Astrocyte (in vitro differentiated cells and primary cell): ENCODE results near the gene GRAP2.

Source experiments
- EZH2 ChIP-seq: IDR thresholded peaks from 2 replicates; pipeline ENCODE4 v1.6.1; 2012; ENCODE audit warnings: mild to moderate bottlenecking, low read length, inconsistent platforms; ENCODE audit not compliant: insufficient read depth
- TF ChIP-seq, protein P1 (sequence below): IDR thresholded peaks from 2 replicates; pipeline ENCODE4 v1.5.1; 2011; ENCODE audit warnings: low read depth, mild to moderate bottlenecking, inconsistent platforms, low read length, moderate library complexity; ENCODE audit not compliant: insufficient read depth

DNA sequence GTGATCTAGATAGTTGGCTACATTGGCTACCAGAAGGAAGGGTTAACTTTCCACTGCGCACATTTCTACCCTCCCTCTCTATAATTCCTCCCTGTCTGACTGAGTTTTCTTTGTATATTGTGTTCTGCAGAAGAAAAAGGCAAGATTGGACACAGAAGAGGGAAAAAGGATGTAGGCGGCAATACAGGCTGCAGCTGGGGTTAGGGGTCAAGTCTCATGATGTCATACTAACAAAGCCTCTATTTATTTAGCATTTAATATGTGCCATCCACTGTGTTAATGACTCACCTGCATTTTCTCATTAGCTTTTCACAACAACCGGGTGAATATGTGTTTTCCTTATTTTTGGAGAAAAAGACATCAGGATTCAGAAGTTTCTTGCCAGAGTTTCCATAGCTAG, 95.8 kb downstream of the GRAP2 start:
- TF ChIP-seq, protein P1, sequence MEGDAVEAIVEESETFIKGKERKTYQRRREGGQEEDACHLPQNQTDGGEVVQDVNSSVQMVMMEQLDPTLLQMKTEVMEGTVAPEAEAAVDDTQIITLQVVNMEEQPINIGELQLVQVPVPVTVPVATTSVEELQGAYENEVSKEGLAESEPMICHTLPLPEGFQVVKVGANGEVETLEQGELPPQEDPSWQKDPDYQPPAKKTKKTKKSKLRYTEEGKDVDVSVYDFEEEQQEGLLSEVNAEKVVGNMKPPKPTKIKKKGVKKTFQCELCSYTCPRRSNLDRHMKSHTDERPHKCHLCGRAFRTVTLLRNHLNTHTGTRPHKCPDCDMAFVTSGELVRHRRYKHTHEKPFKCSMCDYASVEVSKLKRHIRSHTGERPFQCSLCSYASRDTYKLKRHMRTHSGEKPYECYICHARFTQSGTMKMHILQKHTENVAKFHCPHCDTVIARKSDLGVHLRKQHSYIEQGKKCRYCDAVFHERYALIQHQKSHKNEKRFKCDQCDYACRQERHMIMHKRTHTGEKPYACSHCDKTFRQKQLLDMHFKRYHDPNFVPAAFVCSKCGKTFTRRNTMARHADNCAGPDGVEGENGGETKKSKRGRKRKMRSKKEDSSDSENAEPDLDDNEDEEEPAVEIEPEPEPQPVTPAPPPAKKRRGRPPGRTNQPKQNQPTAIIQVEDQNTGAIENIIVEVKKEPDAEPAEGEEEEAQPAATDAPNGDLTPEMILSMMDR = no peak
- TF ChIP-seq EZH2 = no peak
